NCI-H748 treated with DMSO at 0.1 percent for 48 hours (cell line): ENCODE results near the gene ADGRG1.
"Not testable (repeated sequence)": the region's sequence is repeated elsewhere in the genome, so short reads cannot be mapped to it uniquely, and the experiment has no call there.

Experiments used
- DNase-seq: peaks from one replicate; lab custom pipeline; 2025; lab: John Stamatoyannopoulos, UW

The ADGRG1 gene

DNA sequence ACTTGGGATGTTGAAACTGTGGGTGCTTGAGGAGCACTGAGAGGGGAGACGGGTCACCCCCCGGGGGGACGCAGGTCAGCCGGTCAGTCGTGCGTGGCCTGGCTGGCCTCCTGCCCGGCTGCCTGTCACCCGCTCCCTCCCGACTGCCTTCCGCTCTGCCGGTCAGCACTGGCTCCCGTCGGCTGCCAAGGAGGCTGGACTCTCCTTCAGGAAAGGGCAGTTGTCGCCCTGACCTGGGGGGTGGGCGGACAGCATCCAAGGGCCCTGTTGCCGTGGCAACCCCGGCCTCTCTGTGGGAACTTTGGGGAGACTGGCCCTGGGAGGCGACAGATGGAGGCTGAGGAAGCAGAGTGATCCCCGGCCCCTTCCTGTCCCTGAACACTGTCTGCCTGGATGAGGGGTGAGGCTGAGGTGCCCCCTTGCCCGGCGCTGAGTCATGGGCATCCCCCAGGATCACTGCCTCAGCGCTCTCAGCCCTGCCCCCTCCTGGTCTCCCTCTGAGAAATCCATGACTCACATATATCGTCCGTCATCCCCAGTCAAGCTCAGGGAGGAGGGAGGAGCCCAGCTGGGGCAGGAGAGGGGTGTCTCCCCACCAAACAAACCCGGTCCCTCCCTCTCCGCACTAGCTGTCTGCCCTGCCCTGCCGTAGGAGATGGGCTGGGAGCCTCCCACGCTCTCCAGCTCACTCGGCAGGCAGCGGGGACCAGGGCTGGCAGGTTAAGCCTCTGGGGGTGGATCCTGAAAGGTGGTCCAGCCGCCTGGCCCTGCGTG, at the start of gene ADGRG1:
TSS of gene ADGRG1 (plus strand) at position 623 of the 774 bp plus-strand sequence. CDS start 21,658 bp downstream, outside the sequence.
- DNase-seq = no peak

- no peak for DNase-seq
These were observed 49.1 kb upstream of the ADGRG1 start for GRCh38 chr16:57579361-57579665.

DNA sequence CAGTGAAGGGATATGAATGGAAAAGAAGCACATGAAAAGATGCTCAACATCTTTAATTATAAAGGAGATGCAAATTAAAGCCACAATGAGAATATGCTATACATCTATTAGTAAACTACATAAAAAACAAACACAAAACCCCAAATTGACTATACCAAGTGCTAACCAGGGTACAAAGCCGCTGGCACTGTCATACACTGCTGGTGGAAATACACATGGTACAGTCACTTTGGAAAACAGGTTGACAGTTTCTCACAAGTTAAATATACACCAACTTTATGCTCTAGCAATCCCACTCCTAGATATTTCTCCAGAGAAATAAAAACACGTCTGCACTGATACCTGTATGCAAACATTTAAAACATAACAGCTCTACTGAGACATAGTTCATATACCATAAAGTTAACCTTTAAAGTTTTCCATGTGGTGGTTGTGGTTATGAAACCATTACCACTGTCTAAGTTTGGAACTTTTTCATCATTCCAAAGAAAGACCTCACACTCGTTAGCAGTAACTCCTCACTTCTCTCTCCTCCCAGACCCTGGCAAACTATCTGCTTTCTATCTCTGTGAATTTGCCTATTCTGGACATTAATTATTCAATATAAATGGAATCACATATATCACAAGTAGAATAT, 43.3 kb upstream of the ADGRG1 start:
- no peak for DNase-seq

DNA sequence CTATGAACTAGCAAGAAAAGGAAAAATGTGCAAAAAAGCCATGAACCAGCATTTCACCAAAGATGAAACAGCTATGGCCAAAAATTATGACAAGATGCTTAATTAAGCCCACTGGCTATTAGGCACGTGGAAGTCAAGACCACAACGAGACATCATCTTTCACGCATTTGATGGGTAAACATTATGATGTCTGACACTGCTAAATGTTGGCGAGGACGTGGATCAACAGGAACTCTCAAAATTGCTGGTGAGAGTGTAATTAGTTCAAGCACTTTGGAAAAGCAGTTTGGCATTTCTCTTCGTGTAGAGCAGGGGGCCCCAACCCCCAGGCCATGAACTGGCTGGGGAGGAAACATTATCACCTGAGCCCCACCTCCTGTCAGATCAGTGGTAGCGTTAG, 39.6 kb upstream of the ADGRG1 start:
- no peak for DNase-seq

DNA sequence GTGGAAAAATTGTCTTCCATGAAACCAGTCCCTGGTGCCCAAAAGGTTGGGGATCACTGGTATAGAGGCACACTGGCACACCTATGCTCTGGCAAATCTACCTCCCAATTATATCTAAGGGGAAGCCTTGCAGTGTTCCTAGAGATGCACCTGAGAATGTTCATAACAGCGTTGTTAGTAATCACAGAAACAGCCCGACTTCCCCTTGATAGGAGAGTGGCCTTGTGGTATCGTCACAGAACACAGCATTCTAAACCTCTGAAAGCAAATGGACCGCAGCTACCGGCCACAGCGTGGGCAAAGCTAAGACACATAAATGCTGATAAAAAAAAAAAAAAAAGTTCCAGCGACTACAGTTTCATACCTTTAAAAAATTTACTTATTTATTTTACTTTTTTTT, 39.1 kb upstream of the ADGRG1 start:
- no peak for DNase-seq

GRCh38 chr16:57590654-57591085, 37.8 kb upstream of the ADGRG1 start:
- DNase-seq = no peak

DNA sequence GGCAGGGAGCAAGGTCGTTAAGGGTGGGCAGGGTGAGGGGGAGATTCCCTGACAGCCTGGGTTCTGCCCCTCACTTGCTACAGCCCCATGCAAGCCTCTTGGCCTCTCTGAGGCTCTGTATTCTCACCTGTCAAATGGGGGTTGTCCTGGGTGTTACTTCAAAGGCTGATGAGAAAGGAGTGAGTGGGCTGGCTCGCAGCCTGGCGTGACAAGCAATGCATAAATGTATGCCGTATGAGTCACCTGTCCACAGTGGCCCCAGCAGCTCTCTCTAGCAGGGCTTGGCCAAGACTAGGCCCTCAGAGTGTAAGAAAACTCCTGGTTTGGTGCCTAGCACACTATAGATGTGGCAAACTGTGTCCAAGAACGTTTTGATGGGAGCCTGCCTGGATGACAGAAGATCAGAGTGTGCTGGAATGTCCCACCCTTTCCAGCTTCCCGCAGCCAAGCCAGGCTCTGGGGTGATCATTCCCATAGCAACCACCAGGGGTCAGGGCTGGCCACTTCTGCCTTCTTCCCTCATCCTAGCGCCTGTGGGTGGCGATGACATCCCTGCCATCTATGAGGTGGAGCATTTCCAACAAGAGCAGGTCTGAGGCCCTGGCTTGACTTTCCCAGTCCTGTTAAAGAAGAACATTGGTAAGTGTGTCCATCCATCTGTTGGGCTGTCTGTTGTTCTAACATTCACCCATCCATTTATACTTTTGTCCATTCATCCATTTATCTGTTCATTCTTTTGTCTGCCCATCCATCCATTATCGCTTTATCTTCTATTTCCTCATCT, 37.2 kb upstream of the ADGRG1 start:
- peak; percentile 2 for DNase-seq

DNA sequence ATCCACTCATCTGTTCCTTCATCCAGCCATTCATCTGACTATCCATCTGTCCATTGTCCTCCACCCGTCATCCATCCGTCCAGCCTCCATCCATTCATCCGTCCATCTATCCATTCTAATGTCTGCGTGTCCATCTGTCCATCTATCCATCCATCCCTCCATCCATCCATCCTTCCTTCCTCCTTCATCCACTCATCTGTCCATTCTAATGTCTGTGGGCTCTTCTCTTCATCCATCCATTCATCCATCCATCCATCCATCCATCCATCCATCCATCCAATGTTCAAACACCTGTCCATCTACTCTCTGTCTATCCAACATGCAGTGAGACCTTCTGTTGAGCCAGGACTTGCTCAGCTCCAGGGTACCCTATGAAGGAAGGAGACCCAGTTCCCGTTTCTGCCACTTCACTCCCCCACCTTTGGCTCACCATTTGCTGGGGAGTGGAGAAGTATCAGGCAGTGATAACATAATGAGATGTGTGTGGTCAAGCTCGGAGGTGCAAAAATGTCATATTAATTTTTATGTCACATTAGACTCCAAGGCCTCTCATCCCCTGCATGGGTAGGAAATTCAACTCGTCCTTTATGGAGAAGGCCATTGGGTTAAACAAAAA, 36.5 kb upstream of the ADGRG1 start:
- no peak for DNase-seq

DNA sequence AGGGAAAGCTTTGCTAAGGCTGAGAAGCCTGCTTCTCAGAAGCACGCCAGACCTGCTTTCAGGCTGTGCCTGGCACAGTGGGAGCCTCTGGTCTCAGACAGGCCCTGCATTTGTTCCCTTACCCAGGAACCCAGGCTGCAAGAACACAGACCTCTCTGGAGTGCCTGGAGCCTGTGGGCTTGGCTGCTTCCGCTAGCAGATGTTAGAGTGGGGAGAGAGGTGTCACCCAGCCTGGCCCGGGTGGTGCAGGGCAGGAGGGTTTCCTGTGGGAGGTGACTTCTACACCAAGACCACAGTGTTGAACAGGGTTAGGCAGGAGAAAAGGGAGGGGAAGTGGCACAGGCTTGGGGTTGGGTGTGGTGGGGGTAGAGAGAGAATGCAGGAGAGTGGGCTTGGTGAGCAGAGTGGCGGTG, 35.8 kb upstream of the ADGRG1 start:
- no peak for DNase-seq

- no peak for DNase-seq
These were observed 35.4 kb upstream of the ADGRG1 start for GRCh38 chr16:57593021-57593420.

- DNase-seq = no peak
These were observed 34.4 kb upstream of the ADGRG1 start for GRCh38 chr16:57593990-57594389.

GRCh38 chr16:57594531-57595031, 33.8 kb upstream of the ADGRG1 start:
- no peak for DNase-seq

- DNase-seq = not testable (repeated sequence)
These were observed 32.2 kb upstream of the ADGRG1 start for GRCh38 chr16:57596234-57596633.

- DNase-seq = no peak
These were observed 30.0 kb upstream of the ADGRG1 start for GRCh38 chr16:57598437-57598836.

- no peak for DNase-seq
These were observed 28.2 kb upstream of the ADGRG1 start for GRCh38 chr16:57600048-57600835.

- DNase-seq = no peak
These were observed 27.4 kb upstream of the ADGRG1 start for GRCh38 chr16:57600952-57601580.

DNA sequence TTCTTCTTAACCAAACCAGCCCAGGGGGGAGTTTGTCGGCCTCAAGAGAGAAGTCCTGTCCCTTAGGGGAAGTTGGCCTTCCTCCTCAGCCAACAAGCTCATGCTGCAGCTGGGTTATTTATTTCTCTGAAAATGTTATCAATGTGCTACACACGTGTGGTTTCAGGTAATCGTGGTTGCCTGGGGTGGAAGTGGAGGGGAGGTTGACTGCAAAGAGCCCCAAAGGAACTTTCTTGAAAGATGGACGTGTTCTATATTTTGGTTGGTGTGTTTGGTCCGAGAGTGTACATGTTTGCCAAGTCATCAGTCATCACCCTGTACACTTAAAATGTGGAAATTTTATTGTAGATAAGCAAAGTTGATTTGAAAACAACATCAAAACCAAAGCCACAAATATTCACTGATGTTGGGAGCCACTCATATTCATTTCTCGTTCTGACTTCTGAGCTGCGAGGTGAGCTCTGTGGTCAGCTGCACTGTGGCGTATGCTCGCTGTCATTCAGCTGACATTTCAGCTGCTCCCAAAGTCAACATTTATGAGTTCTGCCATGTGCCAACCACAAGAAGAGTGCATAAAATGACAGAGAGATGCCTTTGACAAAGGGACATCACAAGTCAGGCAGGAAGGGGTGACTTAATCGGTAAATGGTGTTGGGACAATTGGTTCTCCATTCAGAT, 26.5 kb upstream of the ADGRG1 start:
- no peak for DNase-seq

GRCh38 chr16:57603115-57604024, 25.1 kb upstream of the ADGRG1 start:
- no peak for DNase-seq

GRCh38 chr16:57604177-57604576, 24.3 kb upstream of the ADGRG1 start:
- no peak for DNase-seq
